WI38 (cell line): ENCODE measurements around the gene FAM184A.

ENCODE experiments used
- H3K4me3 ChIP-seq: 2 replicates; pipeline ENCODE4 v1.5.1; 2011; ENCODE audit warnings: low read depth, mild to moderate bottlenecking, control low read depth, low read length
- TF ChIP-seq, protein P1 (sequence below): IDR thresholded peaks from 2 replicates; pipeline ENCODE4 v1.5.1; 2012; ENCODE audit warnings: low read depth, mild to moderate bottlenecking, control low read depth, low read length

The FAM184A gene

GRCh38 chr6:118913161-118913560 is 165.3 kb downstream of the FAM184A start:
- no peak overlapping the region for H3K4me3 ChIP-seq
- TF ChIP-seq, protein P1, sequence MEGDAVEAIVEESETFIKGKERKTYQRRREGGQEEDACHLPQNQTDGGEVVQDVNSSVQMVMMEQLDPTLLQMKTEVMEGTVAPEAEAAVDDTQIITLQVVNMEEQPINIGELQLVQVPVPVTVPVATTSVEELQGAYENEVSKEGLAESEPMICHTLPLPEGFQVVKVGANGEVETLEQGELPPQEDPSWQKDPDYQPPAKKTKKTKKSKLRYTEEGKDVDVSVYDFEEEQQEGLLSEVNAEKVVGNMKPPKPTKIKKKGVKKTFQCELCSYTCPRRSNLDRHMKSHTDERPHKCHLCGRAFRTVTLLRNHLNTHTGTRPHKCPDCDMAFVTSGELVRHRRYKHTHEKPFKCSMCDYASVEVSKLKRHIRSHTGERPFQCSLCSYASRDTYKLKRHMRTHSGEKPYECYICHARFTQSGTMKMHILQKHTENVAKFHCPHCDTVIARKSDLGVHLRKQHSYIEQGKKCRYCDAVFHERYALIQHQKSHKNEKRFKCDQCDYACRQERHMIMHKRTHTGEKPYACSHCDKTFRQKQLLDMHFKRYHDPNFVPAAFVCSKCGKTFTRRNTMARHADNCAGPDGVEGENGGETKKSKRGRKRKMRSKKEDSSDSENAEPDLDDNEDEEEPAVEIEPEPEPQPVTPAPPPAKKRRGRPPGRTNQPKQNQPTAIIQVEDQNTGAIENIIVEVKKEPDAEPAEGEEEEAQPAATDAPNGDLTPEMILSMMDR = no peak

DNA sequence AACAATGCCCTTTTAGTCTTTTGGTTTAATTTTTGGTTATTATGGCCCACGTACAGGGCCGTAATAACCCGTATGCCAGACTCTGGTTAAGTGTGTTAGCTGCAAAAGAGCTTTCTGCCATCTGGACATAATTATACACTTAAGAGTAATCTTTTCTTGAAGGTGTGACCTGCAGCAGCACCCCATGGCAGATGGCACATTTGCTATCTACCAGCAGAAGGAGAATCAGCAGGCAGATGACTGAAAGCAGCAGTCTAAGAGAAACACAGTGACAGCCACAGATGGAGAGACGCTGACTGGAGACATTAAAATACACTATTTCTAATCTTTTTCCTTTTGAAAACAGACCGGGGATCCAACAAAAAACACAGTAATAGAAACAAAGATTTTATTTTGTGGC is 165.8 kb downstream of the FAM184A start:
- TF ChIP-seq, protein P1 = no peak
- no peak overlapping the region for H3K4me3 ChIP-seq
